SH-SY5Y (cell line): ENCODE results near the gene ZW10.

Experiments
- GATA2 ChIP-seq: IDR thresholded peaks from 2 replicates; pipeline ENCODE4 v1.6.1; 2011; ENCODE audit warnings: mild to moderate bottlenecking, low read depth, low read length
- GATA3 ChIP-seq: IDR thresholded peaks from 2 replicates; pipeline ENCODE4 v1.6.1; 2011; ENCODE audit warnings: low read depth, mild to moderate bottlenecking, low read length, moderate library complexity

Gene ZW10

GRCh38 chr11:113722934-113723333, 50.6 kb downstream of the ZW10 start:
- TF ChIP-seq GATA3 = no peak
- no peak for TF ChIP-seq GATA2

DNA sequence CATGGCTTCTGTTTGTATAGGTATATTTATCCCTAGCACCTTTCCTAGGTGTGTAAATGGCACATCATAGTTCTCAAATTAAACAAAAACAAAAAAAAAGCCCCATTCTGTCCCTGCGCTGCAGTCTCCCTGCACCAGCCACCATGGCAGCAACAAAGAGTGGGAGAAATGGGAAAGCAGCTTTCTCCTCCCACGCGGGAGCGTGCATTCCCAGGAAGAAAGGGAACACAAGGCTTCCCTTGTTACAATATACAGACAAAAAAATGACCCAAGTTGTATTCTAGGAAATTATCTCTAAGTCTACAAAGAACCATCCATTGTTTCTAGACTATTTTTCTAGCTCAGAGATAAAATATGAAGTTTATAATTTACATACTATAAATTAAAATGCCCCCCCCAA, 51.3 kb downstream of the ZW10 start:
- no peak for TF ChIP-seq GATA2
- TF ChIP-seq GATA3 = no peak

DNA sequence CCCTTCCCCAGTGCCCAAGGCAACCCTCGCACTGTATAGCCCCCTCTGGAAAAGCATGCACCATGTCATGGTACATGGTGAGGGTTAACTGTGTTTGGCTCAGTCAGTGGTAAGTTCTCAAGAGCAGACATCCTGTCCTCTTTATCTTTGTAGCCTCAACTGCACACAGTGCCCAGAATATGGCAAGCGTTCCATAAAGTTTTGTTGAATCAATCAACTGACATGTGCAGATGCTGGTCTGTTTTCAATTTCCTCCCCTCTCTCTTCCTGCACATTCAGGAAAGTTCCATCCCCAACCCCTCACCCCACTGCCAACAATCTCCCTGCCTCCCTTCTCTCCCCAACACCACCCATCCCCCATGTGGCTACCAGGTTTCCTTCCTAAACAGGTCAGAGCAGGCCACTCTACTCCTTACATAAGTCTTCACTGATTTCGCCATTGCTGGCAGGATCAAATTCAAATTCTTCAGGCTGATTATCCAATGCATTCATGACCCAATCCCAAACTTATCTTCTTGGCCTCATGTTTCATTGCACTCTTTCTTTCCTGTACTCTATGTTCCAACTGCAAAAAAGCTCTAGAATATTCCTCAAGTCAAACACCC, 51.9 kb downstream of the ZW10 start:
- TF ChIP-seq GATA3 (no peak), GATA2 (no peak)

DNA sequence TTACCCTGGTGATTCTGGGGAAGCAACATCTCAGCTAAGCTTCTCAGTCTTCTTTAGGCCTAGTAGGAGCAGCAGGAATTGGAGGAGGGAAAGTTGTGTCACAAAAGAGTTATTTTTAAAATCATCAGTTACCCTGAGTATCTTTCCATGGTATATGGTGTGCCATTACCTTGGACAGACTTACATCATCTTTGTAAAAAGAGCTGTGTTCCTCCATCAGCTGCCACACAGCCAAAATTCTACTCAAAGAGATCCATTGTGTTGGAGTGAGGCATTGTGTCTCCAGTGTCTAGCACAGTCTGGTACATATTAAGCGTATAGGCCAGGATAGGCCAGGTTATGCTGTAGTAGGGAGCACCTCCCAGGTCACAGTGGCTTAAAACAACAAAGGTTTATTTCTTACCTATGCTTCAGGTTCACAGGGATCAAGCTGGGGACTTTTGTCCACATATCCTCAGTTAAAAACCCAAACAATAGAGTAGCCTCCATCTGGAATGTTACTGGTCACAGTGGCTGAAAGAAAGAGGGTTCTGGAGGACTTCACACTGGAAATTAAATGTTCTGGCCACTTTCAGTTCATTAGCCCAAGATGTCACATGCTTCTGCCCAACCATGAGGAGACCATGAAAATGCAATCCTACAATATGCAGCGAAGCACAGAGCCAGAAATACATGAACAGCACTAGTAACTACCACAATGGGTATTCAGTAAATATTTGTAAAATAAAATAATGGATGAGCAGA, 57.4 kb downstream of the ZW10 start:
- TF ChIP-seq GATA3 (no peak), GATA2 (no peak)

GRCh38 chr11:113715273-113715672, 58.2 kb downstream of the ZW10 start:
- no peak for TF ChIP-seq GATA2
- TF ChIP-seq GATA3 = no peak

- no peak for TF ChIP-seq GATA2
- TF ChIP-seq GATA3 = no peak
Observed at GRCh38 chr11:113710989-113711388, 62.5 kb downstream of the ZW10 start.

DNA sequence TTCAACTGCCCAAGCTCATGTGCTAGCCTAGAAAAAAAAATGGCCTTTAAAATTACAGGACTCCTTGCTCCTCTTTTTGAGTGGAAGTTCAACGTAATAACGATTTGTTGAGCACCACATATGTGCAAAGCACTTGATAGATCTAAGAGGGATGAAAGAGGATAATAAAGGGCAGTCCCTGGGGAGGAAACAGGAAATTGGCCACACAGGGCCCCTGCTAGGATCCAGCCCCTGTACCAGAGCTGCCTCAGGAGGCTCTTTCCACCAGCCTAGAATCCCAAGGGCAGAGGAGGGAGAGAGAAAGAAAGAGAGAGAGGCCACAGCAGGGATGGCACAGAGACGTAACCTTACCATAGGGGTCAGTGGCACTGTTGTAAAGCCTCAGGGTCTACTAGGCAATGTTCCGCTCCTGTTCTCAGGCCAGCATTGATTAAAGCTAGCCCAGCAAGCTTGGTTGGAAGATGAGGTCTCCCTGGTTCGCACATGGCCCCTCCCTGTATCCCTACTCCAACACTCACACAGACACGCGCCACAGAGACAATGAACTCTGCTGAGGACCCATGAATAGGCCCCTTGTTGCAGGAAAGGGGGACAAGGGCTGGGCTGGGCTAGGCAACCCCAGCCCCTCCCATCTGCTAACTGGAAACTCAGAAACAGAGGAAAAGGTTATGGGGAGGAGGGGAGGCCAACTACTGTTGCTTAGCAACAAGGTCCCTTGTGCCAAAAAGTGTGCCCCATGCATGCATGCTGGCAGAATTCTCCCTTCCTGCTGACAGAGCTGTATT, 67.4 kb downstream of the ZW10 start, which contains the start of gene TMPRSS5:
Gene TMPRSS5 (minus strand): TSS at position 438 of the 785 bp plus-strand sequence. CDS start 84 bp downstream, at position 354.
- TF ChIP-seq GATA3 (no peak), GATA2 (no peak)

DNA sequence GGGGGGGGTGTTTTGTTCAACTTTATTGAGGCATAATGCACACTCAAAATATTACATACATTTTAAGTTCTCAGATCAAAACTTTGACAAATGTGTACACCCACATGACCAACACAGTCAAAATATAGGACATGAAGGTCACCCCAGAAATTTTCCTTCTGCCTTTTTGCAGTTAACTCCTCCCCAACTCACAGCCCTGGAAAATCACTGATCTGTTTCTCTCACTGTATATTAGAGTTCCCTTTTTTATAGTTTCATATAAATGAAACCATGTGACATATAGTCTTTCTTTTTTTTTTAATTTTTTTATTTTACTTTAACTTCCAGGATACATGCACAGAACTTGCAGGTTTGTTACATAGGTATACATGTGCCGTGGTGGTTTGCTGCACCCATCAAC, 72.0 kb downstream of the ZW10 start:
- no peak for TF ChIP-seq GATA3
- TF ChIP-seq GATA2 = no peak

DNA sequence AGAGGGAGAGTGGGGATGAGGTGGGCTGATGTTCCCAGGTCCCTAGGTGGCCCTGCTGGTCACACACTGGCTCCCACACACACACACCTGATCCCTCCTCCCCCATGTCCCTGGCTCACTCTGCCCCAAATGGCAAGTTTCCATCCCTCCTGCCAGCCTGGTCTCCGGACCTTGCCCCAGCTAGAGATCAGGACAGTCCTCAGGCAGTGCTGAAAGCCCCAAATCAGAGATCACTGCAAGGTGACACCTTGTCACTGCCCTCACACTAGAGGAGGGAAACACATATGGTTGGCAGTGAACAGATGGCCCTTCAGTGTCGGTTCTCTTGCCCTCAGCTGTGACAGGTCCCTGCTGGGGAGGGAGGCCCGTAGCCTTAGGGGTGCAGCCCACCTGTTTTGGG, 75.0 kb downstream of the ZW10 start:
- no peak for TF ChIP-seq GATA2
- no peak for TF ChIP-seq GATA3

- TF ChIP-seq GATA2 (no peak), GATA3 (no peak)
Observed at GRCh38 chr11:113697756-113698407, 75.6 kb downstream of the ZW10 start.

DNA sequence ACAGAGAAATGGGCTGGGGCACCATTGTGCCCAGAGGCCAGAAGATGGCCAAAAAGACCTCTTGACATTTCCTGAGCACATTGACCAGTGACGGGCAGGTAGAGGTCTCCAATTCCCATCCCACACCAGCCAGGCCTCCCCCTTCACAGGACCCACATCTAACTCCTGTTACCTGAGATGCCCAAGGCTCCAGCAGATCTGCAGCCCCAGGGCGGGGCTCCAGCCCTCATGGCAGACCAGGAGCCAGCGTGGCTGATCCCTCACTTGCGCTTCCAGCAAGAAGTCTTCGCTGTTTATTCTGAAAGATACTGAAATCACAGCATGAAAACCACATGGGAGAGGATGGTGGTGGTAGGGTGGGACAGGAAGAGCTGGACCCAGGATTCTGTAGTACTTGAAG, 76.4 kb downstream of the ZW10 start:
- TF ChIP-seq GATA3 (no peak), GATA2 (no peak)

GRCh38 chr11:113695207-113695606, 78.3 kb downstream of the ZW10 start:
- no peak for TF ChIP-seq GATA2
- no peak for TF ChIP-seq GATA3

DNA sequence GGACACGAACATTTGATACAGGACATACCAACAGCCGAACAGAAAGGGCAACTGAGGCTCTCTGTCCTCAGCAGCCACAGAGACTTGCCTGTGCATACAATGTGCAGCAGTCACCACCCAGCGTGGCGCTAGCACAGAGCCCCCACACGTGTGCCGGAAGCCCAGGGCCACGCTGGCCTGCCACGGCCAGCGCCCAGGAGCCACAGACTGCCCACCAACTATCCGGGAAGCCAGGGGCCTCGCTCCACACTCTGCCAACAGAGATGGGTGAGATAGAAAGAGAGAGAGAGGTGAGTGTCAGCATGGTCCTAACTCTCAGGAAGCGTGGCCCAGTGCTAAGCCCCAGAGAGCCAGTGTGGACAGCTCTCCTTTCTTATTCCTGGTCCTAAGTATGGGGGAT, 79.1 kb downstream of the ZW10 start:
- TF ChIP-seq GATA3 = no peak
- no peak for TF ChIP-seq GATA2

DNA sequence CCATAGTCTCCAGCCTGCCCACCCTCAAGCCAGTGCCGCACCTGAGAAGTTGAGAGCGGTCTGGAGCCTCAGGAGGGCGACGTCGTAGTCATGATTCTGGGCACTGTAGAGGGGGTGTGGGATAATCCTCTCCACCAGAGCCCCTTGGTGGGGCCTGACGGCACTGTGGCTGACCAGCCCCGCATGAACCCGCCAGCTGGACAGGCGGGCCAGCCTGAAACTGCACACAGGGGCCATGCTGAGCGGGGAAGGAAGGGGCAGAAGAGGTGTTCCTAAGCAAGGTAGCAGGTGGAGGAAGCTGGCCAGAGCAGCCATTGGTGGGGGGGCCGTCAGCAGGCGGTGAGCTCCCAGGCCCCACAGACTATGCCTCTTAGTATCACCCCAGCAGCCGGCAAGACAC, 80.5 kb downstream of the ZW10 start:
- TF ChIP-seq GATA3 (no peak), GATA2 (no peak)
